B cell (primary cell): ENCODE data around the gene CD200. TPM values are rescaled to one million over a fixed set of nuclear protein-coding genes. Genes with fewer than 3 reads are reported as not detected.

ENCODE experiments used
- ATAC-seq: fragments of 200-7000 bp; cut with Tn5 transposase; one replicate; pipeline ENCODE4 v1.10.0; 2021; ENCODE audit warnings: low read depth, mild to moderate bottlenecking, moderate number of reproducible peaks, moderate library complexity
- CTCF ChIA-PET: fragments of 350-600 bp; sonication (Branson Sonifier 250); formaldehyde crosslinking; loops from one replicate; lab custom pipeline; 2021; ENCODE audit warnings: antibody characterized with exemption, inconsistent platforms; lab: Charles Lee
- POLR2A ChIA-PET: fragments of 350-600 bp; sonication (Branson Sonifier 250); formaldehyde crosslinking; loops from one replicate; lab custom pipeline; 2021; ENCODE audit warnings: antibody characterized with exemption; lab: Charles Lee
- DNase-seq: peaks from one replicate; pipeline ENCODE4 v3.0.0; 2013
- H2AFZ ChIP-seq: 2 replicates; pipeline ENCODE4 v1.6.1; 2012; ENCODE audit warnings: mild to moderate bottlenecking, low read depth, low read length; ENCODE audit not compliant: insufficient read depth, poor library complexity, severe bottlenecking
- H3K27ac ChIP-seq, 2 donors: 1 replicate in 1 of 2; 2 replicates in 1 of 2; pipeline ENCODE4 v1.5.1; 2012 to 2013; ENCODE audit warnings: low read length in 2 of 2, mild to moderate bottlenecking in 2 of 2, moderate library complexity in 1 of 2
- H3K27me3 ChIP-seq, 4 experiments: fragments of 200-600 bp in 1 of 4; sonication (generic) in 1 of 4; replicated peaks in 1 of 4; 1 replicate in 2 of 4; 2 replicates in 2 of 4; pipeline versions ENCODE4 v1.6.1 to v1.7.0; 2013 to 2016; ENCODE audit warnings: low read length in 3 of 4, mild to moderate bottlenecking in 2 of 4, mixed read lengths in 1 of 4, moderate library complexity in 1 of 4; ENCODE audit not compliant: insufficient read depth in 4 of 4, control insufficient read depth in 3 of 4; ENCODE audit errors: control extremely low read depth in 1 of 4
- H3K36me3 ChIP-seq, 2 experiments: replicated peaks in 1 of 2; 1 replicate in 1 of 2; 2 replicates in 1 of 2; pipeline versions ENCODE4 v1.6.1 to v1.7.1; 2013; ENCODE audit warnings: low read length in 1 of 2; ENCODE audit not compliant: insufficient read depth in 2 of 2, control insufficient read depth in 1 of 2; ENCODE audit errors: control extremely low read depth in 1 of 2, extremely low read depth in 1 of 2
- H3K4me1 ChIP-seq, 2 donors: fragments of 200-600 bp in 1 of 2; sonication (generic) in 1 of 2; 1 replicate in 1 of 2; 2 replicates in 1 of 2; pipeline versions ENCODE4 v1.5.1 to v1.6.1; 2013 to 2017; ENCODE audit warnings: low read length in 2 of 2; ENCODE audit not compliant: control insufficient read depth in 2 of 2, insufficient read depth in 2 of 2
- H3K4me2 ChIP-seq: replicated peaks from 2 replicates; pipeline ENCODE3; 2012; ENCODE audit warnings: mild to moderate bottlenecking, low read depth, low read length; ENCODE audit not compliant: poor library complexity, severe bottlenecking
- H3K4me3 ChIP-seq, 5 experiments: fragments of 200-600 bp in 1 of 5; sonication (generic) in 1 of 5; 1 replicate in 3 of 5; 2 replicates in 2 of 5; pipeline versions ENCODE4 v1.5.1 to v1.7.0; 2011 to 2016; ENCODE audit warnings: low read length in 4 of 5, mild to moderate bottlenecking in 4 of 5, low read depth in 2 of 5, control low read depth in 1 of 5, moderate library complexity in 1 of 5; ENCODE audit not compliant: insufficient read depth in 1 of 5; ENCODE audit errors: control extremely low read depth in 1 of 5, extremely low read depth in 1 of 5
- H3K79me2 ChIP-seq: fragments of 200-600 bp; sonication (generic); one replicate; pipeline ENCODE4 v1.6.0; 2016; ENCODE audit warnings: low read length; ENCODE audit not compliant: control insufficient read depth, insufficient read depth
- H3K9ac ChIP-seq: fragments of 200-600 bp; sonication (generic); 2 replicates; pipeline ENCODE4 v1.6.1; 2017; ENCODE audit warnings: mild to moderate bottlenecking, low read length, moderate library complexity
- H3K9me3 ChIP-seq, 3 donors: one replicate each; pipeline versions ENCODE4 v1.6.1 to v1.7.1; 2013; ENCODE audit warnings: low read length in 2 of 3; ENCODE audit not compliant: control insufficient read depth in 2 of 3, insufficient read depth in 1 of 3; ENCODE audit errors: control extremely low read depth in 1 of 3
- H4K20me1 ChIP-seq: 2 replicates; pipeline ENCODE4 v1.6.0; 2012; ENCODE audit warnings: mild to moderate bottlenecking, low read length; ENCODE audit not compliant: insufficient read depth, control insufficient read depth, poor library complexity, severe bottlenecking
- H3K27ac Mint-ChIP-seq: one replicate; pipeline ENCODE4 v1.8.0; 2021; ENCODE audit warnings: mixed read lengths
- H3K27me3 Mint-ChIP-seq: one replicate; pipeline ENCODE4 v1.8.0; 2021; ENCODE audit warnings: mixed read lengths
- H3K4me1 Mint-ChIP-seq: one replicate; pipeline ENCODE4 v1.8.0; 2021; ENCODE audit warnings: mixed read lengths
- H3K4me3 Mint-ChIP-seq: one replicate; pipeline ENCODE4 v1.8.0; 2021; ENCODE audit warnings: mixed read lengths
- H3K9me3 Mint-ChIP-seq: one replicate; pipeline ENCODE4 v1.8.0; 2022; ENCODE audit warnings: mixed read lengths; ENCODE audit not compliant: insufficient read depth
- CTCF ChIP-seq: fragments of 200-600 bp; IDR thresholded peaks from one replicate; pipeline ENCODE4 v1.8.0; 2022; ENCODE audit warnings: antibody characterized with exemption, mild to moderate bottlenecking
- EZH2 ChIP-seq: IDR thresholded peaks from 2 replicates; pipeline ENCODE4 v1.6.1; 2012; ENCODE audit warnings: borderline replicate concordance, low read depth, mild to moderate bottlenecking, moderate library complexity, low read length; ENCODE audit not compliant: insufficient read depth, poor library complexity, severe bottlenecking
- WGBS: methylation state at CpG from one replicate; pipeline ENCODE4 v1.1.5; 2013; ENCODE audit warnings: missing lambda C conversion rate; ENCODE audit not compliant: insufficient coverage; 5-methylcytosine and 5-hydroxymethylcytosine counted together
- intact Hi-C: fragments of 100-400 bp; cut with micrococcal nuclease; formaldehyde crosslinking; loops from one replicate; pipeline ENCODE4 v1.10.0; 2022
- polyA plus RNA-seq: library from polyadenylated mRNA; depleted of rRNA; stranded (reverse); fragments of >200 nt; gene quantifications from 2 replicates; pipeline ENCODE4 v1.2.3, GENCODE V29; 2012
- total RNA-seq, 2 donors: library from RNA; stranded (reverse); fragments of 120-200 nt in 1 of 2; gene quantifications; 1 replicate in 1 of 2; 2 replicates in 1 of 2; pipeline versions ENCODE4 v1.2.3 to v1.2.4, GENCODE V29; 2013 to 2022

CD200 gene
- total and polyA plus RNA-seq, 2 donors (not counting 1 experiment from before 2014, with no cell fraction given): 35.0 to 49.9 TPM

- no peaks in the 10 kb centered on the region for H4K20me1 ChIP-seq
- H3K9me3 ChIP-seq: peaks cover 0 to 9% (median 0%) of the 10 kb centered on the region in 3 donors
- peak overlapping the region; percentile 0 for H3K4me2 ChIP-seq
- CTCF ChIA-PET: interaction anchor here (0.6 to 1.3 kb wide), 4 partner anchors 14 to 279 kb away, joined by 3 to 4 read pairs (median 4); no protein-coding TSS in a partner anchor
- H2AFZ ChIP-seq: peak overlapping the region; percentile 48
- H3K4me3 ChIP-seq: no peak overlapping the region
- DNase-seq (no peak), ATAC-seq (peak; percentile 33)
- intact Hi-C loops: no loop called here
- H3K36me3 ChIP-seq: no peaks in the 10 kb centered on the region
- TF ChIP-seq EZH2 (no peak), CTCF (no peak)
- POLR2A ChIA-PET: interaction anchor here (0.6 kb wide), 1 partner anchor 1289 kb away, joined by 8 read pairs; no protein-coding TSS in a partner anchor
- H3K9me3 Mint-ChIP-seq: peaks cover 3% of the 10 kb centered on the region
- peak overlapping the region; percentile 12 for H3K27ac Mint-ChIP-seq
- H3K4me1 ChIP-seq: peaks cover 17 to 19% of the 10 kb centered on the region in 2 donors
- H3K4me3 Mint-ChIP-seq: peak overlapping the region; percentile 6
- peaks cover 35% of the 10 kb centered on the region for H3K4me1 Mint-ChIP-seq
- H3K27me3 ChIP-seq: no peaks in the 10 kb centered on the region
- H3K9ac ChIP-seq: no peak overlapping the region
- no peaks in the 10 kb centered on the region for H3K79me2 ChIP-seq
- H3K27ac ChIP-seq: peak overlapping the region in 1 of 2 donors; percentile 7
- H3K27me3 Mint-ChIP-seq: no peaks in the 10 kb centered on the region
- WGBS: 13% methylated on average over 1 of the region's 4 CpGs
Measured at GRCh38 chr3:112390783-112391641, 58.1 kb downstream of the CD200 start.

- Histone ChIP-seq H3K36me3 (no peaks in the 10 kb centered on the region), H4K20me1 (no peaks in the 10 kb centered on the region), H3K4me3 (no peak overlapping the region), H3K4me2 (peak overlapping the region; percentile 3), H3K4me1 (peaks cover 16 to 19% of the 10 kb centered on the region in 2 donors), H3K9me3 (peaks cover 0 to 9% (median 0%) of the 10 kb centered on the region in 3 donors), H3K27me3 (no peaks in the 10 kb centered on the region), H3K9ac (no peak overlapping the region), H3K79me2 (no peaks in the 10 kb centered on the region), H3K27ac (no peak overlapping the region), H2AFZ (peak overlapping the region; percentile 48)
- TF ChIP-seq CTCF: no peak
- TF ChIP-seq EZH2: no peak
- ATAC-seq (no peak), DNase-seq (no peak)
- peak overlapping the region; percentile 6 for H3K4me3 Mint-ChIP-seq
- WGBS: no CpG with 5 or more reads among the region's 3 CpGs
- H3K4me1 Mint-ChIP-seq: peaks cover 36% of the 10 kb centered on the region
- CTCF ChIA-PET: interaction anchor here (1.0 to 1.3 kb wide), 3 partner anchors 13 to 280 kb away, joined by 3 to 4 read pairs (median 4); no protein-coding TSS in a partner anchor
- H3K27me3 Mint-ChIP-seq: no peaks in the 10 kb centered on the region
- intact Hi-C loops: no loop called here
- H3K27ac Mint-ChIP-seq: peak overlapping the region; percentile 12
- POLR2A ChIA-PET: no interaction called here
- peaks cover 3% of the 10 kb centered on the region for H3K9me3 Mint-ChIP-seq
Measured at GRCh38 chr3:112391648-112392047, 58.7 kb downstream of the CD200 start.
